ENCODE measurements around the gene OST4.
A peak's percentile ranks its signal among the peaks of the same experiment; 100 is the strongest.

Gene OST4

GRCh38 chr2:27093430-27094352 is 22.2 kb upstream of the OST4 start:
- DNase-seq (ENCODE audit: low read depth in 2 of 3, low spot score in 1 of 3): no peak

- DNase-seq (ENCODE audit: low read depth in 2 of 3, low spot score in 1 of 3): no peak
These were observed 21.4 kb upstream of the OST4 start for GRCh38 chr2:27092696-27093429.

- DNase-seq (ENCODE audit: low read depth in 2 of 3, low spot score in 1 of 3): no peak
These were observed 20.6 kb upstream of the OST4 start for GRCh38 chr2:27091746-27092695.

- no peak for DNase-seq (ENCODE audit: low read depth in 2 of 3, low spot score in 1 of 3)
These were observed 17.9 kb upstream of the OST4 start for GRCh38 chr2:27089111-27089954.

- DNase-seq (ENCODE audit: low read depth in 2 of 3, low spot score in 1 of 3): no peak
These were observed 17.2 kb upstream of the OST4 start for GRCh38 chr2:27088634-27089033.

GRCh38 chr2:27087823-27088410 is 16.5 kb upstream of the OST4 start:
- no peak for DNase-seq (ENCODE audit: low read depth in 2 of 3, low spot score in 1 of 3)

- peak in 1 of 3 donors; percentile 20 for DNase-seq (ENCODE audit: low read depth in 2 of 3, low spot score in 1 of 3)
These were observed 15.5 kb upstream of the OST4 start, which contains the start of gene KHK for GRCh38 chr2:27086724-27087593. Gene KHK, plus strand, starts transcription at chr2:27086772. Its CDS starts 488 bp downstream, at chr2:27087260.

GRCh38 chr2:27086090-27086723 is 14.8 kb upstream of the OST4 start:
- peak; percentile 96 to 97 (median 97) for DNase-seq (ENCODE audit: low read depth in 2 of 3, low spot score in 1 of 3)

GRCh38 chr2:27085673-27086089 is 14.2 kb upstream of the OST4 start:
- peak in 1 of 3 donors; percentile 32 for DNase-seq (ENCODE audit: low read depth in 2 of 3, low spot score in 1 of 3)

GRCh38 chr2:27085062-27085672 is 13.7 kb upstream of the OST4 start:
- no peak for DNase-seq (ENCODE audit: low read depth in 2 of 3, low spot score in 1 of 3)

- no peak for DNase-seq (ENCODE audit: low read depth in 2 of 3, low spot score in 1 of 3)
These were observed 13.0 kb upstream of the OST4 start for GRCh38 chr2:27084297-27085061.

GRCh38 chr2:27083410-27084296 is 12.2 kb upstream of the OST4 start:
- DNase-seq (ENCODE audit: low read depth in 2 of 3, low spot score in 1 of 3): no peak

- no peak for DNase-seq (ENCODE audit: low read depth in 2 of 3, low spot score in 1 of 3)
These were observed 11.4 kb upstream of the OST4 start for GRCh38 chr2:27082773-27083409.

GRCh38 chr2:27081984-27082772 is 10.7 kb upstream of the OST4 start:
- DNase-seq (ENCODE audit: low read depth in 2 of 3, low spot score in 1 of 3): no peak

GRCh38 chr2:27080603-27080936 is 9.1 kb upstream of the OST4 start:
- no peak for DNase-seq (ENCODE audit: low read depth in 2 of 3, low spot score in 1 of 3)

Data from stimulated activated CD4-positive, alpha-beta T cell treated with anti-CD3 and anti-CD28 coated beads, Interleukin-12 subunit alpha, Interleukin-12 subunit beta, amount 100 ng/mL, for 48 hours (primary cell).